ENCODE results near the gene RASL10B.
"Not testable (repeated sequence)": the region's sequence is repeated elsewhere in the genome, so short reads cannot be mapped to it uniquely, and the experiment has no call there.

RASL10B gene

DNA sequence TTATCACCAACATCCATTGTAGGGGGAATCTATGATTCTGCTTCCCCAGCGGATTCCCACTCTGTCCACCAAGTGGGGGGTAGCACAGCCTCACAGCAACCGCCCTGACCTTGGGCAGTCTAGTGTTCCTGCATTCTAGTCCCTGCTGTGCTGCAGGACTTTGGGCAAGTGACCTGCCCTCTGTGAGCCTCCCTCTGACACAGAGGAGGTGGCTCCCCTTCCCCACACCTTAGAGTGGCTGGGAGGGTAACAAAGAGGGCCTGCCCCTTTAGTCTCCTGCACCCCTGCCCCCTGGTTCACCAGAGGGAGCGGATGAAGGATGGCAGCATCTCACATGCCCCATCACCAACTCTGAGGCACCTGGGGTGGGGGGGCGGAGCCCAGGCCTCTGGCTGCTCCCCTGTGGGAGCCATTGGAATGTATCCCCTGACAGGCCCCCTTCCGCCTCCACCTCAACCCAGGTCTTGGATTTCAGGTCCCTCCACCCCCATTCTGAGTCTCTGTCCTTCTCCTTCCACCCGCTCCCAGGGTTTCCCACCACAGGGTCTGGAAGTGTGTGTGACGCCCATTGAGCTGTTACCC, 11.5 kb downstream of the RASL10B start:
- no peak for DNase-seq (ENCODE audit: low read depth)

DNA sequence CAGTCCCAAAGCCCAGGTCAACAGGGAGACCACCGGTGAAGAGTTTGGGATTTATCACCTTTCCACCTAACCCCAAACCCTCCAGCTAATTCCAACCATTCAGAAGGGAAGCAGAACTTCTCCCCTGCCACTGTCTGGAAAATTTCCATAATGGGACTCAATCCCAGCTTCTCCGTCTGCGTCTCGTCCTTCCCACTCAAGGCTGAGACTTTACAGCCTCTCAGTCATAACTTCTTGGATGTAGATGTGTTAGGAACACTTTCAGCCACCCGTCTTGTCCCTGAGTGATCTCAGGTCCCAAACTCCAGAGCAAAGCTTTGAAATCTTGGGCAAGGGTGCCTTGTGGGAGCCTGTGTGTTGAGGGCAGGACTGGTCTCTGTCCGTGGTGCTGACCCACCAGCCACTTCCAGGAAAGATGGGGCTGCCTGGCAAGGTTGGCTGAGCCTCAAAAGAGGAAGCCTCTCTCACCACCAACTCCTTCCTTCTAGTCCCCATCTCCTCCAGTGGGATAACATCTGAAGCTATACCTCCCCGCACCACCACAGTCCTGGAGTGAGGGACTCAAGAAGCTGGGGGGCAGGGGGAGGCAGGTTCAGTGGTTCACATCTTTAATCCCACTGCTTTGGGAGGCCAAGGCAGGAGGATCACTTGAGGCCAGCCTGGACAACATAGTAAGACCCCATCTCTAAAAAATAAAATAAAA, 12.3 kb downstream of the RASL10B start:
- DNase-seq (ENCODE audit: low read depth), result no peak

DNA sequence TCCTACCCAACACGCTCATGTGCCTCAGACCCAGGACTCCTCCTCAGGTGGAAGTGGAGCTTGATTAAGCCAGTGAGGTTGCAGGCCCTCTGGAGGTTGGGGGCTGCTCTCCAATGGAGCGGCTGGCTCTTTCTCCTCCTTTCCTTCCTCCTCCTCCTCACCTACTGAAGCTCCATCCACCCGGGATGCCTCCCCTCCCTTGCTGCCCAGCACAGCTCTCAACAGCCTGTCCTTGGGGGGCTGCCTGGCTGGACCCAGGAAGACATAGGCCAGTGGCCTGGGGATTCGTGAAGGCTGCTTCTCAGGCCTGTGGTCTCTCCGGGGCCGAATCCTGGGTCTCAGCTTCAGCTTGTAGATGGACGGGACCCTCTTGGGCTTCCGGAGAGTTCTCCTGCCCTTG, 13.4 kb downstream of the RASL10B start:
- DNase-seq (ENCODE audit: low read depth), result no peak

DNA sequence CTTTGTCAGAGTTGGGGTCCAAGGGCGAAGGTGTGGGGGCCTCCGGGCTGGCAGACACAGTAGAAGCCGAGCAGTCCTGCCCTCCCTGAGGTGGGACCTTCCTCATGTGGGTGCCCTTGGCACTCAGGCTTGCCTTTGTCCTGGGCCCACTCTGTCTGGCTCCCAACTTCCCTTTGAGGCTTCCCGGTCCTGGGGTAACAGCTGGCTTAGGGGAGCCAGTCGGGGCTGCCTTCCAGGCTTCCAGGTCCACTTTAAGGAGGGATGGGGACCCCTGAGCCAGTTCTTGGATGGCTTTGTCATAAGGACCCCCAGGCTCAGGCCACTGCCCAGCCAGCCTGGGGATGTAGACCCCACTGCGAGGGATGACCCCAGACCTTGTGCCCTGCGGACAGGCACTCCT, 13.8 kb downstream of the RASL10B start:
- no peak for DNase-seq (ENCODE audit: low read depth)

DNA sequence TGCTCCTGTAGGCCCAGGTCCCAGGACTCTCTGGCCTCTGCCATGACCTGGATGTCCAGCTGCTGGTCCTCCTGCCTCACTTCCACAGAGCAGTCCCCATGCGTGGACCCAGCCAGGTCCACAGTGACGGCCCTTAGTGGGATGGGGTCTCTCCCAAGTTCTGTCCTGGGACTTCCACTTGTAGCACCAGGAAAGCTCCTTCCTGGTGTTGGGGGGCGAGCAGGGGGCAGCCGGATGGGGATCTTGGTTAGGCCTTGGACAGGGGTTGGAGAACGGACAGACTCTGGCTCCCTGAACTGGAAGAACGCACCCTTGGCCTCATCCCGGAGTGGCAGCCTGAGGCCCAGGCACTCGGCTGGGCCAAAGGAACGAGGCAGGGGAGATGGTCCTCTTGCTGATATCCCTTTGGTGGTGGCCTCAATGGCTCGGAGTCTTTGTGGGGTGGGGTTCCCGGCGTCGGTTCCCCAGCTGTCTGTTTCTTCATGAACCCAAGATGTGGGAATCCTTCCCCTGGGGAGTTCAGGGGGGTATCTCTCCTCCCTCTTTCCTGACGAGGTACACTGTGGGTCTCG, 14.4 kb downstream of the RASL10B start:
- no peak for DNase-seq (ENCODE audit: low read depth)

DNA sequence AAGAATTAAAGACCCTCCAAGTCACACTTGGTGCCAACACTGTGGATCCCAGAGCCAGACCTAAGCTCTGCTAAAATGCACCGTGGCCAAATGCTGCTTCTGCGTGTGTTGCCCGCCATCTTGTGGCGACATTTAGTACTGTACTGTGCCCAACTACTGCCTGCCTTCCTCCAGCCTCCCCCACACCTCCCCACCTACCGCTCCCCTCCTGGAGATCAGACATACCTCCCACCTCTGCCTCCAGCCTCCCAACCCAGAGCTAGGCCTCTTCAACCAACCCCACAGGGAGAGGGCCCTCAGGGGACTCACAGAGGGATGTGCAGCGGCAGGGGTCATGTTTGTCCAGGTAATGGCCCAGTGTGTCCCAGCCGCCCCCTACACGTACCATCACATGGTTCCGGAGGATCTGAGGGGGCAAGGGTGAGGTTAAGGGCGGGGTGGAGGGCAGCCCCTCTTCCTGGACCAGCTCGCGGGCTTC, 16.1 kb downstream of the RASL10B start:
- peak; percentile 50 for DNase-seq (ENCODE audit: low read depth)

DNA sequence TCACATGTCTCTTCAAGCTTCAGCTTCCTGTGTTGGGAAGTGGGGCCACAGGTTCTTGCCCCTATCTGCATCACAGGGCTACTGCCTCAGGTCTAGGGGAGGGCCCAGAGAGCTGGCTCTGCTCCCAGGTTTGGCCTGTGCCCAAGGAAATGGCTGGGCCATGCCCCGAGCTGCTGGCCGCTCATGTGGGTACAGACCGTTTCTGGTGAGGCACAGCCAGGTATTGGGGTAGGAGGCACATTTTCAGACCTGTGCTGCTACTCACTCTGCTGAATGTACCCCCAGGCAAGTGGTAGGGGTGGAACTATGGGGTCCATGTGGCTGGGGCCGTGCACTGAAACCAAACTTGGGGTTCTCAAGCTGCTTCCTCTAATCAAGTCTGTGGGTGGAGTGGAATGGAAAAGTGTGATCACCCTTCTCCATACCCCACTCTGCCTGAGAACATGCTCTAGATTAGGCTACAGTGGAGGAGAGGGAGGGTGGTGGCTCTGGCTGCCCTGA, 17.0 kb downstream of the RASL10B start:
- no peak for DNase-seq (ENCODE audit: low read depth)

DNA sequence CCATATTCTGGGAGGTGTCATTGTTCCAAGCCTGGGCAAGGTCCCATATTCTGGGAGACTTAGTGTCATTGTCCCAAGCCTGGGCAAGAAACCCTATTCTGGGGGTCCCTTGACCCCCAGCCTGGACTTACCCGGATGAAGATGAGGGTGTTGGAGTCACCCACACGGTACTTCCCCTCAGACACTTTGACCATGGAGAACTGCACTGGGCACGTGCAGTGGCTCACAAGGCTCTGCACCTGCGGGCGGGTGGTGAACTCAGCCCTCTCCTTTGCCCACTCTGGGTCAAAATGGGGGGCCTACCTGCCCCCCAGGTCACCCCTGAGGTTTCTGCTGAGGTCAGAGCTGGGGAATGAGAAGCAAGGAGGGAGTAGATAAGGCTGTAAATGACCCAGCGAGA, 17.5 kb downstream of the RASL10B start:
- no peak for DNase-seq (ENCODE audit: low read depth)

DNA sequence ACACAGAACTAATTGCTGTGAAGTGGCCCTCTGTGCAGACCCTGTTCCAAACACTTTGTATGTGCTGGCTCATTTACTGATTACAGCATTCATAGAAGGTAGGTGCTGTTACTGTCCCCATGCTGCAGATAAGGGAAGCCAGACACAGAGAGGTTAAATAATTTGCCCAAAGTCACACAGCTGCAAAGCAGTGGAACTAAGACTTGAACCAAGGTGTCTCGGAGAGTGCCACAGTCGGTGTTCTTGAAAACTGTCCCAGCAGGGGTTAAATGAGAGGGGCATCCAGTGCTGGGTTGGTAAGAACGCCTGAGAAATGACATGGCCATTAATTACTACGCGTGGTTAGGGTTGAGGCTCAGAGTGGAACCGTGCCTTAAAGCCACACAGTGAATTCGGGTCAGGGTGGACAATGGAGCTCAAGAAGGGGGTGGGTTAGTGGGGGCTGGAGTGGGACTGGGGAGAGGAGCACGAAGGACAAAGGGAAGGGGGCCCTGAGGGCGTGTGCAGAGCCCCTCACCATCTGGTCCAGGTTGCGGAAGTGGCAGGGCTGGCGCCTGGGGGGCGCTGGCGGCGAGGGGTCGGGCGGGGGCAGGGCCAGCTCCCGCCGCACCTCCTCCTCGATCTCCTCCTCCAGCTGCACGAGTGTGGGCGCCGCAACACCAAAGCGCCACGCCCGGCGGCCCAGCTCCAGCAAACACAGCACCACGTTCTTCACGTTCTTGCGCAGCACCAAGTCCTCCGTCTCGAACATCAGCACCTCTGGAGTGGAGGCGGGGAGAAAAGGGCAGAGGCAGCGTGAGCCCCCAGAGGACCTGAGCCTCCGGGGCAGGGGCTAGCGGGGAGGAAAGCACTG, 18.3 kb downstream of the RASL10B start:
- DNase-seq (ENCODE audit: low read depth), result no peak

DNA sequence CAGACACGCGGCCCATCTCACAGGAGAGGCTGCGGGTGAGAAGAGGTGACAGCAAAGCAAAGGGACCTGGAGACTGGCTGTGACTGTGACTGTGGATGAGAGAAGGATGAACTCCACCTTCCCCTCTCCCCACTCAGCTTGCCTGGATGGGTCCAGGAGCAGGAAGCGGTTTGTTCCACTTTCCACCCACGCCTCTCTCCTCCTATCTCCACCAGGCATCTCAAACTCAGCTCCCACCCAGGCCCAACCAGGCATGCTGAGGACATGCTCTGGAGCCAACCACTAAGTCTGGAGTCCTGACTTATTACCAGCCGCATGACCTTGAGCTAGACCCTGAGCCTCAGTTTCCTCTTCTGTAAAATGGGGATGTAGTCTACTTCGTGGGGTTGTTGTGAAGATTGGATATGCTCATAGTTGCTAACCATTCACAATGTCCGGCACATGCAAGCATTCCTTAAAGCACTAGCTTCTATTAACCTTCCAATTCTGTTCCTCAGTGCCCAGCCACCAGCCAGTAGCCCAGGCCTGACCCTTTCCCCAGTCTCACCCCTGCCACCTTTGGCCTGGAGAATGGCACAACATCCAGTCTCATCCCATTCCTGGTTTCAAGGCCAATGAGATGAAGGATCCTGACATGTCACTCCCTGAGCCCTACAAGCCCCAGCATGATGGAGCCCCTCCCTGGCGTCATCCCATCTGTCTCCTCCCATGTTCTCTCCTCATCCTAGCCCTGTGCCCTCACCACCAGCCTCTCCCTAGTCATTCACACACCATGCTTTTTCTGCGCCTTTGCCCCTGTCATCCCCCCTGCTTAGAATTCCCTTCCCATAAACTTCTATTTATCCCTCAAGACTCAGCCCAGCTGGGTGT, 19.3 kb downstream of the RASL10B start:
- DNase-seq (ENCODE audit: low read depth), result no peak

DNA sequence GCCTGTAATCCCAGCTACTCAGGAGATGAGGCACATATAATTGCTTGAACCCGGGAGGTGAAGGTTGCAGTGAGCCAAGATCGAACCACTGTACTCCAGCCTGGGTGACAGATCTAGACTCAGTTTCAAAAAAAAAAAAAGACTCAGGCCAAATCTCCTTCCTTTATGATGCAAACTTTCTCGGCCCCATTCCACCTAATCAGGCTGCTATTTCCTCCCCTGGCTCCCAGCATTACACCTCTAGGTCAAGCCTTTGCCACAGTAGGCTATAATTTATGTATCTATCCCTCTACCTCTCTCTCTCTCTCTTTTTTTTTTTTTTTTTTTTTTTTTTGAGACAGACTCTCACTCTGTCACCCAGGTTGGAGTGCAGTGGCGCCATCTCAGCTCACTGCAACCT, 20.1 kb downstream of the RASL10B start:
- not testable (repeated sequence) for DNase-seq (ENCODE audit: low read depth)

DNA sequence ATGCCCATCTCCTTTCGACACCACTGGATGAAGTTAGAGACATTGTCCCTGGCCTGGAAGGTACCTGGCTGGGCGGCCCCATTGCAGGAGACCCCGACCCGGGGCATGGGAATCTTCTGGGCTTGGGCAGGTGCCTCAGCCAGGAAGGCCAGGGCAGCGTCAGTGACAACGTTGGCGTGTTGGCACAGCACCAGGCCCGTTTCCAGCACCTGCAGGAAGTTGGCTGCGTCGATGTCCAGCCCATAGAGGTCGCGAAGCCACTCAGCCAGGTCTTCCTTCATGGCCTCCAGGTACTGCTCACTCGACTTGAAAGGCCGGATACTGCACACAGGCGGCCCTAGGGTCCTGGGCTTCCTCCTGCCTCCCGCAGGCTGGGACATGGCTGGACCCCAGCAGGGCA, 21.0 kb downstream of the RASL10B start:
- no peak for DNase-seq (ENCODE audit: low read depth)

DNA sequence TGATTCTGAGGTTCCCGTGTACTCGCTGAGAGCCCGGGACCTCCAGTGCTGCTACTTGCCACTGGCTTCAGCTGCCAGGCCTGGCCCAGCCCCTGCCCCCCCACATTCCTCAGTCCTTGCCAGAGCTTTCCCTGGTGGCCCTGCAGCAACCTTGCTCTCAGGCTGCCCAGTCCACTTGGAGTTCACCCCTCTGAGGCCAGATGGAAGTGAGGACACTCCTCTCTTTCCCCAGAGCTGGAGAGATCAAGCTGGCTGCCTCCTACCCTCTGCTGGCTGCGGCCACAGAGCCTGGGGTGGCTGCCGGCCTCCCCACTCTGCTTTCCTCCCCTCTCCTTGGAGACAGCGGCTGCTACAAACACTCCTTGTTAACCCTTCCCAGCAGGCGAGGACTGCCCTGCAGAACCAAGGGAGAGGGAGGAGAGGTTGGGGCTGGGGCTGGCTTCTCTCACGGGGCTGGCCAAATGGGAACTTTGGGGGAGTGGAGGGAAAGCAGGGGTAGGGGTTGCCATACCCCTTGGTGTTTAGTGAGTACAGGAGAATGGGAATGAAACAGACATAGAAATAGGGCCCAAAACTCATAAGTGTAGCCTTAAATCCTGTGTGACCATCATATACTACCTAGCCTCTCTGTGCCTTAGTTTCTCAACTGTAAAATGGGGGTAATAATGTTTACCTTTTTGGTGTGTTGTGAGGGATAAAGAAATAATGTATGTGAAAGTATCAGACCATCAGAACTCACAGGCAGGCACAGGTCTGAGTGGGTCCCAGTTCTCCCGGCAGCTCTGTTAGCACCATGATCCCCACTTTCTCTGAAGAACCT, 21.7 kb downstream of the RASL10B start, which contains the start of gene GAS2L2:
GAS2L2 (minus strand) TSS at position 295 of the 820 bp plus-strand sequence. CDS start 389 bp downstream, outside the sequence.
- no peak for DNase-seq (ENCODE audit: low read depth)

DNA sequence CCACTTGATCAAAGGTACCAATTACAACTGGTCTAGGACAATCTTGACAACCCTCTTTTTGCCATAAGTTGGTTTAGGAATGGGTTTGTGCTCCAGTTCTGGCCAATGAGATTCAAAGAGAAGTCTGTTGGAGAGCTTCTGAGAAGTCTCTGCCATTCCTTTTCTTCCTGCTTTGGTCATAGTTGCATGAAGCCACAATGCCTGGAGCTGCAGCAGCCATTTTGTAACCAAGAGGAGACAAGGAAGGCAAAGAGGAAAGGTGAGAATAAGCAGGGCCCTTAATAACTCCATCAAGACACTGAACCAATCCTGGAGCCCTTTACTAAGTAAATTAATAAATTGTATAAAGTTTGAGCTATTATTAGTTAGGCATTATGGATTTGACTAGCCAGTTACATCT, 25.8 kb downstream of the RASL10B start:
- no peak for DNase-seq (ENCODE audit: low read depth)

DNA sequence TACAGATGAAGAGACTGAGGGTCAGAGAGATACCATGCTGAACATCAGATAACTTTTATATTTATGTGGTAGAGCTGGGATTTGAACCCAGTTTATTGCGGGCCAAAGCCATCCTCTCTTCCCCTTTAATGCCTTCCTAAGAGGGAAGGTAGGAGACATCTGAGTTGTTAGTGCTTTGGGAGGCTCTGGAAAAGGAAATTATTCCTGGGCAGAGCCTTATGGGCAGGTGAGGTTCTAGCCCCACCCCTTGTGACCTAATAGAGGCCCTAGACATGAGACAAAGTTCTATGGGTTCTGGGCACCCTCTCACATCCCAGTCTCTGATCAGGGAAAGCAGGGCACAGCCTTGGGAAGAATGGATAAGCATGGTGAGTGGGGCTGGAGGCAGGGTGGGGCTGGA, 29.1 kb downstream of the RASL10B start, which contains the start of gene C17orf50:
C17orf50 (plus strand) TSS at position 301 of the 400 bp plus-strand sequence; CDS start at position 356, 55 bp downstream.
- no peak for DNase-seq (ENCODE audit: low read depth)

DNA sequence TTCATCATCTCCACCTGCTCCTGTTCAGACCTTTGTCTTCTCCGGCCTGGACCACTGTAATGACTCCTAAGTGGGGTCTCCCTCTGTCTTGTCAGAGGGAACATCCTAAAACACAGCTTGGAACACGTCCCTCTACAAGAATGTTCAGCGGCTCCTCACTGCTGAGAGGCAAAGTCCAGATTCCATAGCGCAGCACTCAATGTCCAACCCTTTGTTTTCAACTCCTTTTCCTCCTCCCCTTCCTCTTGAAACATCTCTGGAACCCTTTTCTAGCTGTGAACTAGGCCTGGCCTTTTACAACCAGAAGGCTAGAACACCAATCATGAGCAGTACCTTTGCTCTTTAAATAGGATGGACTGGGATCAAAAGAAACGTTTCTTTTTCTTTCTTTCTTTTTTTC, 30.2 kb downstream of the RASL10B start:
- no peak for DNase-seq (ENCODE audit: low read depth)

DNA sequence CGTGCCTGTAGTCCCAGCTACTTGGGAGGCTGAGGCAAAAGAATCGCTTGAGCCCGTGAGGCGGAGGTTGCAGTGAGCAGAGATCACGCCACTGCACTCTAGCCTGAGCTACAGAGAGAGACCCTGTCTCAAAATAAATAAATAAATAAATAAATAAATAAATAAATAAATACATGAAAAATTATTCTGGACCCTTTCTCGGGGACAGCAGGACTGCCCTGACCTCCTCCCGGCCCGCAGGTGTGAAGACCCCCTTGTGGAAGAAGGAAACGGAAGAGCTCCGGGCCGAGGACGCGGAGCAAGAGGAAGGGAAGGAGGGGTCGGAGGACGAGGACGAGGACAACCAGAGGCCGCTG, 32.3 kb downstream of the RASL10B start:
- no peak for DNase-seq (ENCODE audit: low read depth)

DNA sequence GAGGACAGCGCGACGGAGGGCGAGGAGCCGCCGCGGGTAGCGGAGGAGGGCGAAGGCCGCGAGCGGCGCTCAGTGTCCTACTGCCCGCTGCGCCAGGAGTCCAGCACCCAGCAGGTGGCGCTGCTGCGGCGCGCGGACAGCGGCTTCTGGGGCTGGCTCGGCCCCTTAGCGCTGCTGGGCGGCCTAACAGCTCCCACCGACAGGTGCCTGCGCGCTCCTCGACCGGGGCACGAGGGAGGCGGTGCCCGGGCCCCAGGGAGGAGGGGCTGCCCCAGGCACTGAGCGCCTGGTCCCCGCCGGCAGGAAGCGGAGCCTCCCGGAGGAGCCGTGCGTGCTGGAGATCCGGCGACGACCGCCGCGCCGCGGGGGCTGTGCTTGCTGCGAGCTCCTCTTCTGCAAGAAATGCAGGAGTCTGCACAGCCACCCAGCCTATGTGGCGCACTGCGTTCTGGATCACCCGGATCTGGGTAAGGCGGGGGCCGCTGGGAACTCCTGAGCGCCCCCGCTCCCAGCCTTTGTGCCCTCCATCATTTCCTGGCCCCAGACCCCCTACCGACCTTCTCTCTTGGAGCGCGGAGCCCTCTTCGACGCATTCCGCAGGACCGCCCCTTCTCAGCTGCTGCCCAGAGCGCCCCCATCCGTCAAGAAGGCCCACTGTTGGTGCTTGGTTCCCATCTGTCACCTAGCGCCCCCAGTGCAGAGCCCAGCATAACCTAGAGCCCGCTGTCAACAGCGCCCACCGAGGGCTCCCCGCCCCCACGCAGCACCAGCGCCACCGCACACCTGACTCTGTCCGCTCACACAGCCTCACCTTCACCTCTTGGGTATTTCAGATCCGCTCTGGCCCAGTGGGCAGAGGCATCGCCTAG, 32.9 kb downstream of the RASL10B start:
- DNase-seq (ENCODE audit: low read depth), result peak; percentile 78

DNA sequence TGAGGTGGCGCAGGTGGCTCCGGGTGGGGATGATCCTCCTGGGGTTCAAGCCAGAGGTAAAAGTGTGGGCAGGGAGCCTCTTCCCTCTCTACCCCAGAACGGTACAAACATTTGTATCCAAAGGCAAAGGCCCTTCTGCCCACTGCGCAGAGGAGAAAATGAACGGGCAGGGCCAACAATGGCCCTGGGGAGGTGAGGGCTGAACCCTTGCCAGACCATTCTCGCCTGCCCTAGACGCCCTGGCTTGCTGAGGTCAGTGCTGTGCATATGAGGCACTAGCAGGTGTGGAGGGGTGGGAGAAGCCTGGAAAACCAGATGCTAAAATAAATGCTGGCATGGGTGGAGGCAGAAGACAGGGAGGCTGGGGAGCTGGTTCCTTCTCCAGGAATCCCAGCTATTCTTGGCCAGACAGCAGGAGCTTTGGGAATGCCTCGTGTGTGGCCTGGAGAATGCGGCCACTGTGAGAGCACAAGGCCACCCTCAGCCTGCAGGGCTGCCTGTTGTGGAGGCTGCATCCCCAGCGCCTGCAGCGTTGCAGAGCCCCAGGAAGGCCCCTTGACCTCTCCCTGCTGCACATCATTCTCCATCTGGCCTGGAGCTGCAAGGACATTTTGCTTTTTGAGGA, 33.8 kb downstream of the RASL10B start:
- DNase-seq (ENCODE audit: low read depth), result no peak
